Measurements from ENCODE around the gene DUSP8.
"Not testable (repeated sequence)": the region's sequence is repeated elsewhere in the genome, so short reads cannot be mapped to it uniquely, and the experiment has no call there.

The DUSP8 gene

GRCh38 chr11:1512531-1513258 is 59.4 kb downstream of the DUSP8 start:
- not testable (repeated sequence) for H3K9me3 ChIP-seq (ENCODE audit: control insufficient read depth in 5 of 5, low read length in 5 of 5); H3K27ac ChIP-seq (ENCODE audit: low read depth, low read length); H3K9ac ChIP-seq (ENCODE audit: low read length in 5 of 5); H3K4me3 ChIP-seq (ENCODE audit: low read depth in 1 of 5, low read length in 5 of 5); H3K36me3 ChIP-seq (ENCODE audit: control insufficient read depth in 5 of 5, insufficient read depth in 5 of 5, low read length in 5 of 5); H3K27me3 ChIP-seq (ENCODE audit: control insufficient read depth in 5 of 5, insufficient read depth in 4 of 5, low read length in 5 of 5)
- H3K4me1 ChIP-seq (ENCODE audit: control insufficient read depth in 5 of 5, insufficient read depth in 5 of 5, low read length in 5 of 5): peaks cover 13 to 66% (median 50%) of the 10 kb centered on the region in 5 donors

- Histone ChIP-seq H3K27ac (ENCODE audit: low read depth, low read length) (no peak overlapping the region), H3K4me1 (ENCODE audit: control insufficient read depth in 5 of 5, insufficient read depth in 5 of 5, low read length in 5 of 5) (peaks cover 18 to 66% (median 57%) of the 10 kb centered on the region in 5 donors), H3K27me3 (ENCODE audit: control insufficient read depth in 5 of 5, insufficient read depth in 4 of 5, low read length in 5 of 5) (no peaks in the 10 kb centered on the region), H3K9ac (ENCODE audit: low read length in 5 of 5) (no peak overlapping the region), H3K4me3 (ENCODE audit: low read depth in 1 of 5, low read length in 5 of 5) (no peak overlapping the region), H3K36me3 (ENCODE audit: control insufficient read depth in 5 of 5, insufficient read depth in 5 of 5, low read length in 5 of 5) (peaks cover 0 to 8% (median 0%) of the 10 kb centered on the region in 5 donors), H3K9me3 (ENCODE audit: control insufficient read depth in 5 of 5, low read length in 5 of 5) (no peaks in the 10 kb centered on the region)
Measured at GRCh38 chr11:1511937-1512496, 60.1 kb downstream of the DUSP8 start.

- no peak overlapping the region for H3K27ac ChIP-seq (ENCODE audit: low read depth, low read length)
- no peaks in the 10 kb centered on the region for H3K9me3 ChIP-seq (ENCODE audit: control insufficient read depth in 5 of 5, low read length in 5 of 5)
- peaks cover 0 to 8% (median 0%) of the 10 kb centered on the region in 5 donors for H3K36me3 ChIP-seq (ENCODE audit: control insufficient read depth in 5 of 5, insufficient read depth in 5 of 5, low read length in 5 of 5)
- peaks cover 23 to 66% (median 63%) of the 10 kb centered on the region in 5 donors for H3K4me1 ChIP-seq (ENCODE audit: control insufficient read depth in 5 of 5, insufficient read depth in 5 of 5, low read length in 5 of 5)
- H3K9ac ChIP-seq (ENCODE audit: low read length in 5 of 5): no peak overlapping the region
- no peak overlapping the region for H3K4me3 ChIP-seq (ENCODE audit: low read depth in 1 of 5, low read length in 5 of 5)
- H3K27me3 ChIP-seq (ENCODE audit: control insufficient read depth in 5 of 5, insufficient read depth in 4 of 5, low read length in 5 of 5): no peaks in the 10 kb centered on the region
Measured at GRCh38 chr11:1510928-1511327, 61.1 kb downstream of the DUSP8 start.

- not testable (repeated sequence) for H3K27ac ChIP-seq (ENCODE audit: low read depth, low read length); H3K9ac ChIP-seq (ENCODE audit: low read length in 5 of 5); H3K4me3 ChIP-seq (ENCODE audit: low read depth in 1 of 5, low read length in 5 of 5); H3K9me3 ChIP-seq (ENCODE audit: control insufficient read depth in 5 of 5, low read length in 5 of 5); H3K36me3 ChIP-seq (ENCODE audit: control insufficient read depth in 5 of 5, insufficient read depth in 5 of 5, low read length in 5 of 5); H3K27me3 ChIP-seq (ENCODE audit: control insufficient read depth in 5 of 5, insufficient read depth in 4 of 5, low read length in 5 of 5)
- peaks cover 19 to 60% (median 57%) of the 10 kb centered on the region in 5 donors for H3K4me1 ChIP-seq (ENCODE audit: control insufficient read depth in 5 of 5, insufficient read depth in 5 of 5, low read length in 5 of 5)
Measured at GRCh38 chr11:1510351-1510750, 61.7 kb downstream of the DUSP8 start.

DNA sequence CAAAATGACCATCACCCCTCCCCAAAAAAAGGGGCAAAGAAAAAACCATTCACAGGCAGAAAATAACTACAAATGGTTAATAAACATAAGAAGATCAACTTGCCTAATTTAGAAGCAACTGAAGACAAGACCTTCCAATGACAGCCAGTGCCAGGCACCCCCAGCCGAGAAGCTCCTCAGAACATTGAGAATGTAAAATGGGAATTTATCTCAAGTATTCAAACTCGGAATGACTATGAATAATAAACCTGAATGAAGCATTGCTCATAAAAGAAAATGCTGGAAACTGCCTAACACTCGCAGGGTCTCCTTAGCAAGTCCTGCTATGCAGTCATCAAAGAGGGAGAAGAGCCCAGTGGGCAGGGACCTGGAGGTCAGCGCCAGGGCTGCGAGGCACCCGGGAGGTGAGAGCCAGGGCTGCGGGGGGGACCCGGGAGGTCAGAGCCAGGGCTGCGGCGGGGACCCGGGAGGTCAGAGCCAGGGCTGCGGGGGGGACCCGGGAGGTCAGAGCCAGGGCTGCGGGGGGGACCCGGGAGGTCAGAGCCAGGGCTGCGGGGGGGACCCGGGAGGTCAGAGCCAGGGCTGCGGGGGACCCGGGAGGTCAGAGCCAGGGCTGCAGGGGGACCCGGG is 62.3 kb downstream of the DUSP8 start:
- Histone ChIP-seq H3K36me3 (ENCODE audit: control insufficient read depth in 5 of 5, insufficient read depth in 5 of 5, low read length in 5 of 5) (peaks cover 0 to 9% (median 0%) of the 10 kb centered on the region in 5 donors), H3K27me3 (ENCODE audit: control insufficient read depth in 5 of 5, insufficient read depth in 4 of 5, low read length in 5 of 5) (no peaks in the 10 kb centered on the region), H3K27ac (ENCODE audit: low read depth, low read length) (no peak overlapping the region), H3K9ac (ENCODE audit: low read length in 5 of 5) (no peak overlapping the region), H3K4me1 (ENCODE audit: control insufficient read depth in 5 of 5, insufficient read depth in 5 of 5, low read length in 5 of 5) (peaks cover 15 to 55% (median 53%) of the 10 kb centered on the region in 5 donors), H3K4me3 (ENCODE audit: low read depth in 1 of 5, low read length in 5 of 5) (no peak overlapping the region), H3K9me3 (ENCODE audit: control insufficient read depth in 5 of 5, low read length in 5 of 5) (no peaks in the 10 kb centered on the region)

DNA sequence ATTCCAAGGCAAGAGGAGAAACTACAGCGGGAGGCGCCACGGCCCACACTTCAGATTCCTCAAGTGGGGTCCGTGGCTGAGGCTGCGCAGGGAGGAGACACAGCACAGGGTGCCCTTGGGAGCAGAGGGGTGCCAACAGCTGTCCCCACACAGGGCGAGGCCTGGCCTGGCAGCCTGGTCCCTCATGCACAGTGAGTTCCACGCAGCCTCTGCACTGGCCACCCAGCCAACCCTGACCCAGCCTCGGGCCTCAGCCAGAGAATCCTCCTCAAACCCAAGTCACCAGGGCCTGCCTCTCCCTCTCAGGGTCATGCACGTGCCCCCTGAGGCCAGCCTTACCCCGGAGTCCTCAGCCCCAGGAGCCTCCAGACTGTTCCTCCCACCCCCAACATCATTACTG is 63.1 kb downstream of the DUSP8 start:
- Histone ChIP-seq H3K9me3 (ENCODE audit: control insufficient read depth in 5 of 5, low read length in 5 of 5) (no peaks in the 10 kb centered on the region), H3K27me3 (ENCODE audit: control insufficient read depth in 5 of 5, insufficient read depth in 4 of 5, low read length in 5 of 5) (no peaks in the 10 kb centered on the region), H3K4me3 (ENCODE audit: low read depth in 1 of 5, low read length in 5 of 5) (no peak overlapping the region), H3K4me1 (ENCODE audit: control insufficient read depth in 5 of 5, insufficient read depth in 5 of 5, low read length in 5 of 5) (peaks cover 10 to 55% (median 51%) of the 10 kb centered on the region in 5 donors), H3K9ac (ENCODE audit: low read length in 5 of 5) (peak overlapping the region in 1 of 5 donors; percentile 38), H3K27ac (ENCODE audit: low read depth, low read length) (no peak overlapping the region), H3K36me3 (ENCODE audit: control insufficient read depth in 5 of 5, insufficient read depth in 5 of 5, low read length in 5 of 5) (peaks cover 0 to 10% (median 0%) of the 10 kb centered on the region in 5 donors)

DNA sequence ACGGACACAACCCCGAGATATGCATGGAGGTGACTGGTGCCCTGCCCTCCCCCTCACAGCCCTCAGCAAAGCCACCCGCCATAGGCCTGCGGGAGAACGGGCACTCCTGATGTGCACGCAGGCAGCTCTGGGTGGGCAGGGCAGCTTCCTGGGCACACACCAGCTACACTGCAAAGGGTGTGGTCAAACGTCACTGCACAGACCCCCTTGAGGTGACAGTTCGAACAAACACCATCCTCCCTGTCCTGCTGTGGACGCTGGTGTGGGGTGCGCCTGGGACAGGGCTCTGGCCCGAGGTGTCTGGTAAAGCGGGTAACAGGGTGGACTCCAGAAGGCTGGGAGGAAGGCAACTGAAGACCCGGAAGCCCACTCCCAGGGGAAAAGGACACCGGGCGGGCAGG is 63.6 kb downstream of the DUSP8 start:
- no peak overlapping the region for H3K27ac ChIP-seq (ENCODE audit: low read depth, low read length)
- no peak overlapping the region for H3K4me3 ChIP-seq (ENCODE audit: low read depth in 1 of 5, low read length in 5 of 5)
- H3K9ac ChIP-seq (ENCODE audit: low read length in 5 of 5): no peak overlapping the region
- no peaks in the 10 kb centered on the region for H3K27me3 ChIP-seq (ENCODE audit: control insufficient read depth in 5 of 5, insufficient read depth in 4 of 5, low read length in 5 of 5)
- peaks cover 0 to 10% (median 0%) of the 10 kb centered on the region in 5 donors for H3K36me3 ChIP-seq (ENCODE audit: control insufficient read depth in 5 of 5, insufficient read depth in 5 of 5, low read length in 5 of 5)
- H3K4me1 ChIP-seq (ENCODE audit: control insufficient read depth in 5 of 5, insufficient read depth in 5 of 5, low read length in 5 of 5): peaks cover 10 to 55% (median 51%) of the 10 kb centered on the region in 5 donors
- no peaks in the 10 kb centered on the region for H3K9me3 ChIP-seq (ENCODE audit: control insufficient read depth in 5 of 5, low read length in 5 of 5)

- H3K4me1 ChIP-seq (ENCODE audit: control insufficient read depth in 5 of 5, insufficient read depth in 5 of 5, low read length in 5 of 5): peaks cover 10 to 64% (median 53%) of the 10 kb centered on the region in 5 donors
- H3K9ac ChIP-seq (ENCODE audit: low read length in 5 of 5): peak overlapping the region in 1 of 5 donors; percentile 20
- peaks cover 0 to 10% (median 0%) of the 10 kb centered on the region in 5 donors for H3K36me3 ChIP-seq (ENCODE audit: control insufficient read depth in 5 of 5, insufficient read depth in 5 of 5, low read length in 5 of 5)
- H3K27ac ChIP-seq (ENCODE audit: low read depth, low read length): no peak overlapping the region
- peak overlapping the region in 1 of 5 donors; percentile 26 for H3K4me3 ChIP-seq (ENCODE audit: low read depth in 1 of 5, low read length in 5 of 5)
- no peaks in the 10 kb centered on the region for H3K9me3 ChIP-seq (ENCODE audit: control insufficient read depth in 5 of 5, low read length in 5 of 5)
- no peaks in the 10 kb centered on the region for H3K27me3 ChIP-seq (ENCODE audit: control insufficient read depth in 5 of 5, insufficient read depth in 4 of 5, low read length in 5 of 5)
Measured at GRCh38 chr11:1507381-1508140, 64.5 kb downstream of the DUSP8 start.

GRCh38 chr11:1506981-1507380 is 65.1 kb downstream of the DUSP8 start:
- Histone ChIP-seq H3K36me3 (ENCODE audit: control insufficient read depth in 5 of 5, insufficient read depth in 5 of 5, low read length in 5 of 5) (peaks cover 0 to 10% (median 0%) of the 10 kb centered on the region in 5 donors), H3K4me1 (ENCODE audit: control insufficient read depth in 5 of 5, insufficient read depth in 5 of 5, low read length in 5 of 5) (peaks cover 10 to 69% (median 59%) of the 10 kb centered on the region in 5 donors), H3K27me3 (ENCODE audit: control insufficient read depth in 5 of 5, insufficient read depth in 4 of 5, low read length in 5 of 5) (no peaks in the 10 kb centered on the region), H3K9me3 (ENCODE audit: control insufficient read depth in 5 of 5, low read length in 5 of 5) (no peaks in the 10 kb centered on the region), H3K9ac (ENCODE audit: low read length in 5 of 5) (peak overlapping the region in 1 of 5 donors; percentile 20), H3K4me3 (ENCODE audit: low read depth in 1 of 5, low read length in 5 of 5) (peak overlapping the region in 1 of 5 donors; percentile 26), H3K27ac (ENCODE audit: low read depth, low read length) (no peak overlapping the region)

All from subcutaneous abdominal adipose tissue (tissue), 5 donors.